ENCODE results near the gene HYI. TPM values are rescaled to one million over a fixed set of nuclear protein-coding genes. Genes with fewer than 3 reads are reported as not detected.
"Not testable (repeated sequence)": the region's sequence is repeated elsewhere in the genome, so short reads cannot be mapped to it uniquely, and the experiment has no call there.

Gene HYI
- total RNA-seq, 1 experiment from 2014 or later, result not detected

DNA sequence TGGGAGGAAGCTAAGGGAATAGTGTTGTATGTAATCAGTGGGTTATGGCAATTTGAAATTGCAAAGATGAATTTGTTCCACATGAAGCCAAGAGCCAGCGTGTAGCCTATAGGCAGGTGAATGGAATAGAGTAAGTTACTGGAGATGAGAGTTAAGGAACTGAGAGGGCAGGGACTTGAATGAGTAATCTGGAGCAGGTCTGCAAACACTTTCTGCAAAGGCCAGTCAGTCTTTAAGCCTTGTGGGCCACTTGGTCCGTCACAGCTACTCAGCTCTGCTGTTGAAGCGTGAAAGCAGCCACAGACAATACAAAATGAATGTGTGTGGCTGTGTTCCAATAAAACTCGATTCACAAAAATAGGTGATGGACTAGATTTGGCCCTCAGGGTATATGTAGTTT lies 34.9 kb downstream of the HYI start:
- no peaks in the 10 kb centered on the region for H3K27me3 ChIP-seq
- no peaks in the 10 kb centered on the region for H3K9me3 ChIP-seq (replicated peaks)
- no peaks in the 10 kb centered on the region for H3K4me1 ChIP-seq
- no peak for DNase-seq
- no peak overlapping the region for H3K4me3 ChIP-seq
- no peak overlapping the region for H3K27ac ChIP-seq
- H3K36me3 ChIP-seq, result peaks cover 37% of the 10 kb centered on the region

DNA sequence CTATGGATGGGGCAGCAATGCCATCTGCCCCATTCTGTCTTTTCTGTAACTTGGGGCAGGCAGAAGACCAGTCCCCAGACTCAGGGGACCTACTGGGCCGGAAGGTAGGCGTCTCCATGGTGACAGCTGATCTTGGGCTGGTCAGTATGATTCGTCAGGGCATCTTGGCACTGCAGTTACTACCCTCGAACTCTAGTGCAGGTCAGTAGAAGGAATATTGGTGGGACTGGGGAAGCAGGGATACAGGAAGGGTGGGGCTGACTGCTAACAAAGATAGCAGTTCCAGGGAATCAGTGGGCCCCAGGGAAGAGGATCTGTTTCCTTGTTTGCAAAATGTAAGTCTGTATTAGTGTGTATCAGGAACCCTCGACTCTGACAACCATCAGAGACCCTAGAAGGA lies 37.8 kb downstream of the HYI start:
- Histone ChIP-seq H3K4me3 (no peak overlapping the region), H3K27ac (no peak overlapping the region), H3K27me3 (no peaks in the 10 kb centered on the region), H3K9me3 (replicated peaks) (no peaks in the 10 kb centered on the region), H3K36me3 (peaks cover 18% of the 10 kb centered on the region), H3K4me1 (no peaks in the 10 kb centered on the region)
- DNase-seq, result no peak

DNA sequence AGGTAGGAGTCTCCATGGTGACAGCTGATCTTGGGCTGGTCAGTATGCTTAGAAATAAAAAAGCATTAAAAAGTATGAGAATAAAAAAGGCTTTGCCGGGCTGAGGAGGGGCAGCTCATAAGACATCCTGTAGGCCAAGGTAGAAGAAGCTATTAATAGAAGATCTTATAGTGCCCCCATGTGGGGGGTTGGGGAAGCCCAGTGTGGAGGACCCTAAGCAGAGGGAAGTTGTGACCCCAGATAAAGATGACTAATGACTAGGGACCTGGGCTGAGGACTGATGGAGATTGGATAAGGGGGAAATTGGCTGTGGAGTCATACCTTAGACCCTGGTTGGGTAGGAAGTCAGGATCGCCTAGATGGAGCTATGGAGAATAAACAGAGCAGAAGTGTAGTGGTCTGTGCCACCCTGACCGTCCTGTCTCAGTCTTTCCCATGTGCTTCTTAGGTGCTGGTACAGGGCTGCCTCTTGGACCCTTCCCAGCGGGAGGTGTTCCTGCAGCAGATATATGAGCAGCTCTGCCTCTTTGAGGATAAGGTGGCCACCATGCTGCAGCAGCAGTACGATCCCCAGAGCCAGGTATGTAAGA lies 39.0 kb downstream of the HYI start:
- Histone ChIP-seq H3K36me3 (peaks cover 12% of the 10 kb centered on the region), H3K27me3 (no peaks in the 10 kb centered on the region), H3K4me3 (no peak overlapping the region), H3K4me1 (no peaks in the 10 kb centered on the region), H3K27ac (no peak overlapping the region), H3K9me3 (replicated peaks) (no peaks in the 10 kb centered on the region)
- DNase-seq, result peak; percentile 71 to 83

DNA sequence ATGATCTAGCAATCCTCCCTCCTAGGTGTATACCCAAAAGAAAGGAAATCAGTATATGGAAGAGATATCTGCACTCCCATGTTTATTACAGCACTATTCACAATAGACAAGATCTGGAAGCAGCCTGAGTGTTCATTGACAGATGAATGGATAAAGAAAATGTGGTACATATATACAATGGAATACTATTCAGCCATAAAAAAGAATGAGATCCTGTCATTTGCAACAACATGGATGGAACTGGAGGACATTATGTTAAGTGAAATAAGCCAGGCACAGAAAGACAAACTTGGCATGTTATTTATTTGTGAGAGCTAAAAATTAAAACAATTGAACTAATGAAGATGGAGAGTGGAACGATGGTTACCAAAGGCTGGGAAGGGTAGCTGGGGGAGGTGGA lies 40.3 kb downstream of the HYI start:
- H3K4me1 ChIP-seq; H3K27me3 ChIP-seq; DNase-seq; H3K4me3 ChIP-seq; H3K27ac ChIP-seq; H3K9me3 ChIP-seq (replicated peaks): not testable (repeated sequence)
- H3K36me3 ChIP-seq, result peaks cover 16% of the 10 kb centered on the region

DNA sequence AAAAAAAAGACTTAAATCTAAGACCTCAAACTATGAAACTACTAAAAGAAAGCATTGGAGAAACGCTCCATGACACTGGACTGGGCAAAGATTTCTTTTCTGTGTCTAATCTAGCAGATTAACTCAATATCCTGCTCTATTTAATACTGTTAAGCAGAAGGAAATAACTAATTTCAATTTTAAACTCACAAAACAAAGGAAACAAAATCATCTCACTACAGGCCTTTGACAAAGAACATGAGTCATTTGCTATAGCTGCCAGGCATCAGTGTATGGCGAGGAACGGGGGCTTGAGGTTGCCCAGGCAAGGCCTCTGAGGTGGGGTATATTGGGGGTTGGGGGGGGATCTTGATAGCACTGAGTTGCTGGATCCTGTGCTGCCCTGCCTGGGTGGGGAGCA lies 43.2 kb downstream of the HYI start:
- Histone ChIP-seq H3K4me1 (no peaks in the 10 kb centered on the region), H3K27ac (no peak overlapping the region), H3K4me3 (no peak overlapping the region), H3K27me3 (no peaks in the 10 kb centered on the region), H3K36me3 (peaks cover 25% of the 10 kb centered on the region), H3K9me3 (replicated peaks) (no peaks in the 10 kb centered on the region)
- DNase-seq, result no peak

DNA sequence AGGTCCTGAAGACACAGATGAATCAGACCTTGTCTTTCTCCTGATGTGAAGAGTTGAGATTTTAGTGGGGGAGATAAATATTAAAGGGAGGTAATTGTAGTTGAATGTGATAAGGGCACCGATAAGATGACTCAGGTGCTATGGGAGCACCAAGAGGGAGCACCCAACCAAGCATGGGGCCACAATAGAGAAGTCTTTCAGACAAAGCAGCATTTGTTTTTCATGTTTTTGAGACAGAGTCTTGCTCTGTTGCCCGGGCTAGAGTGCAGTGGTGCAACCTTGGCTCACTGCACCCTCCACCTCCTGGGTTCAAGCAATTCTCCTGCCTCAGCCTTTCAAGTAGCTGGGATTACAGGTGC lies 47.9 kb downstream of the HYI start:
- Histone ChIP-seq H3K36me3 (peaks cover 41% of the 10 kb centered on the region), H3K27me3 (no peaks in the 10 kb centered on the region), H3K4me1 (no peaks in the 10 kb centered on the region), H3K4me3 (no peak overlapping the region), H3K9me3 (replicated peaks) (no peaks in the 10 kb centered on the region), H3K27ac (no peak overlapping the region)
- no peak for DNase-seq

DNA sequence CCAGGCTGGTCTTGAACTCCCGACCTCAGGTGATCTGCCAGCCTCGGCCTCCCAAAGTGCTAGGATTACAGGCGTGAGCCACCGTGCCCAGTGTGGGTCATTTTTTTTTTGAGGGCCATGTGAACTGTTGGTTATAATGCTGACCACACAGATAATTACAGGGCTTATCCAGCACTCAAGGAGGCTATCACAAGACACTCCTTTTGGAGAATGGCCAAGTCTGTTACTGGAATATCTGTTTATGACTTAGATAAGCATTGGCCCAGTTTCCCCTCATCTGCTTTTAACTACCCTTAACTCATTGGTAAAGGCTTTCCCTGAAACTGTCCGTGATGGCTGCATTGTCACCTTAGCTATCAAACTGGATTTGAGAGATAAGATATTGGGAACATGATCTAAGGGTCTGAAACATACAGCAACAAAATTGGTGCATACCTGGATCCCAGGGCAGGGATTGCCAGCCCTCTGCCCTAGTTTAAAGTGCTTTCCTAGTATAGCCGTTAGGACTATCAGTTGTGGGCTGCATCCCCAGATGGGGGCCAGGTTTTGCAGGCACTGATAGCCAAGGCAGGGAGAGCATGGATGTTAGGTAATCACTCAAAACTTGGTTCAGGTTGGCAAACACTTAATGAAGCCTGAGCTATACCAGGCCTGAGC lies 48.4 kb downstream of the HYI start:
- DNase-seq, result no peak
- Histone ChIP-seq H3K27ac (no peak overlapping the region), H3K9me3 (replicated peaks) (no peaks in the 10 kb centered on the region), H3K36me3 (peaks cover 41% of the 10 kb centered on the region), H3K4me1 (no peaks in the 10 kb centered on the region), H3K27me3 (no peaks in the 10 kb centered on the region), H3K4me3 (no peak overlapping the region)

DNA sequence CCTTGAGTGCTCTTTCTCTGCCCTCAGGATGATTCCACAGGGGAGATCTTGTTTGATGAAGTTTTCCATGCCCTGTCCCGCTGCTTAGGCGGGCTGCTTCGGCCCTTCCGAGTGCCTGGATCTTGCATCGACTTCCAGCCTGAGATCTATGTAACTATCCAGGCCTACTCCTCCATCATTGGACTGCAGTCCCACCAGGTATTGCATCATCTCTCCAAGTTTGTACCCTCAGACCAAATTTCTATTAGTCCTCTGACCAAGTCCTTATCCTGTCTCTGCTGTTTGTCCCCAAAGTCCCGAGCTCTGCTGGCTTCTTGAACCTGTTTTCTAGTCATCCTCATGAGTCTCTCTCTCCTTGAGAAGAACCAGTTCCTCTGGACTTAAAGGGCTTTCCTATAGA lies 49.4 kb downstream of the HYI start:
- Histone ChIP-seq H3K27ac (no peak overlapping the region), H3K4me3 (no peak overlapping the region), H3K27me3 (no peaks in the 10 kb centered on the region), H3K9me3 (replicated peaks) (no peaks in the 10 kb centered on the region), H3K36me3 (peaks cover 33% of the 10 kb centered on the region), H3K4me1 (no peaks in the 10 kb centered on the region)
- no peak for DNase-seq

DNA sequence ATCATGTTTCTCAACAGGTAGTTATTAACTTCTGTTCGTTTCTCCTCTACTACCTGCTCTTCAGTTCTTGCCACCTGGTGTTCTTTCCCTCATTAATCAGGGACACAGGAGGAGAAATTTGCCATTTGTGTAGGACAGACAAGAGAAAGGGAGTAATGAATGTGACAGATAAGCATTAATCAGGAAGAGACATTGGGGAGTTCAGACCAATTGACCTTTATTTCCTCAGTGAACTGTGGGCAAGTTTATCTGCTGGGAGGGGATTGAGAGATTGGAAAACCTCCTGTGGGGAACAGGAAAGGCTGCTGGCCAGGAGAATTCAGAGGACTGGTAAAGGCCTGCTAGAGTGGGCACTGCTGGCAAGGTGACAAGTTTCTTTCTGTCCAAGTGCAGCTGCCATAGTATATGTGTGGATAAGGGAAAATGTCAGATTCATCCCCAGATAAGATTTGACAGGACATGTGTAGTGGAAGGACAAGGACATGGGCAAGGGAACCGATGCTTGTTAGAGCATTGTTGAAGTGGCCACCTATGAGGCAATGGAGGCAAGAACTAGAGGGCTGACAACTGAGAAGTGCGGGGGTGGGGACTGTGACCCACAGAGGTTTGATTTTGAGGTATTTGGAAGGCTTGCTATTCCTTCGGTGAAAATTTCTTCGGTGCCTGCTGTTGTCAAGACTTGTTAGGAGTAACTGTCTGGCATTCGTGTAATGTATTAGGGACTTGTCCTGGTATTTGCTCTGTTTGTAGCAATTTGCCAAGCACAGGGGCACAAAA lies 51.5 kb downstream of the HYI start:
- Histone ChIP-seq H3K36me3 (peaks cover 25% of the 10 kb centered on the region), H3K27ac (no peak overlapping the region), H3K4me1 (no peaks in the 10 kb centered on the region), H3K27me3 (no peaks in the 10 kb centered on the region), H3K9me3 (replicated peaks) (no peaks in the 10 kb centered on the region), H3K4me3 (no peak overlapping the region)
- DNase-seq, result peak; percentile 48 to 55

Other genes starting within 250 kb of the HYI start
- gene TMEM125, start 183.9 kb downstream of the HYI start, total RNA-seq (2014; rRNA removed; shearing (Covaris generic)), result not detected in 2 replicates
- not detected in 2 replicates for gene C1orf210, start 168.3 kb downstream of the HYI start, total RNA-seq (2014; rRNA removed; shearing (Covaris generic))
- 0.61 and 1.5 TPM in 2 replicates for gene TIE1, start 152.9 kb downstream of the HYI start, total RNA-seq (2014; rRNA removed; shearing (Covaris generic))
- gene MPL, start 116.1 kb downstream of the HYI start, total RNA-seq (2014; rRNA removed; shearing (Covaris generic)), result not detected in 2 replicates
- 181 and 185 TPM in 2 replicates for gene CDC20, start 95.0 kb downstream of the HYI start, total RNA-seq (2014; rRNA removed; shearing (Covaris generic))
- 43.5 and 46.3 TPM in 2 replicates for gene ELOVL1, start 85.9 kb downstream of the HYI start, total RNA-seq (2014; rRNA removed; shearing (Covaris generic))
- gene MED8, start 64.1 kb downstream of the HYI start, total RNA-seq (2014; rRNA removed; shearing (Covaris generic)), result 33.9 and 39.3 TPM in 2 replicates
- 15.5 and 19.5 TPM in 2 replicates for gene SZT2, start 64.0 kb downstream of the HYI start, total RNA-seq (2014; rRNA removed; shearing (Covaris generic))
- gene PTPRF, start 77.0 kb upstream of the HYI start, total RNA-seq (2014; rRNA removed; shearing (Covaris generic)), result 32.6 and 34.1 TPM in 2 replicates
- 32.6 and 39.5 TPM in 2 replicates for gene KDM4A, start 196.2 kb upstream of the HYI start, total RNA-seq (2014; rRNA removed; shearing (Covaris generic))

Data from SJCRH30 (cell line).